Measurements from ENCODE around the gene TAOK1.
"Not testable (repeated sequence)": the region's sequence is repeated elsewhere in the genome, so short reads cannot be mapped to it uniquely, and the experiment has no call there.

TAOK1 gene

DNA sequence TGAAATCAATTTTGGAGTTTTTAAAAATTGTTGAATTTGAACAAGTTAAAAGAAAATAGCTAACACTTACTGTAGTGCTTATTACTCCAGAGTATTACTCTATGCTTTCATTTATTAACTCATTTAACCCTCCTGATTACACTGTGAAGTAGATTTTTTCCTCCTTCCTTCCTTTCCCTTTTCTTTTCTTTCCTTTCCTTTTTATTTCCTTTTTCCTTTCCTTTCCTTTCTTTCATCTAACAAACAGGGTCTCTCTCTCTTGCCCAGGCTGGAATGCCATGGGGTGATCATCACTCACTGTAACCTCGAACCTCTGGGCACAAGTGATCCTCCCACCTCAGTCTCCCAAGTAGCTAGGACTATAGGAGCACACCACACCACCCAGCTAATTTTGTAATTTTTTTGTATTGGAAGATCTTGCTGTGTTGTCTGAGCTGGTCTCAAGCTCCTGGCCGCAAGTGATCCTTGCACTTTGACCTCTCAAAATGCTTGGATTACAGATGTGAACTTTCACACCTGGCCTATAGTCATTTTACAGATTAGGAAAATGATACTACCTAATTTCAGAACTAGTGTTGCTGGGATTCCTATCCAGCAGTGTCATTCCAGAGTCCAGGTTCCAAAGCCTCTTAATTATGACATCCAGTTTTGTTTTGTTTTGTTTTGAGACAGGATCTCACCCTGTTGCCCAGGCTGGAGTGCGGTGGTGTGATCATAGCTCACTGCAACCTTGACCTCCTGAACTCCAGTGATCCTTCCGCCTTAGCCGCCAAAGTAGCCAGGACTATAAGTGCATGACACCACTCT, 59.9 kb downstream of the TAOK1 start:
- DNase-seq = no peak

DNA sequence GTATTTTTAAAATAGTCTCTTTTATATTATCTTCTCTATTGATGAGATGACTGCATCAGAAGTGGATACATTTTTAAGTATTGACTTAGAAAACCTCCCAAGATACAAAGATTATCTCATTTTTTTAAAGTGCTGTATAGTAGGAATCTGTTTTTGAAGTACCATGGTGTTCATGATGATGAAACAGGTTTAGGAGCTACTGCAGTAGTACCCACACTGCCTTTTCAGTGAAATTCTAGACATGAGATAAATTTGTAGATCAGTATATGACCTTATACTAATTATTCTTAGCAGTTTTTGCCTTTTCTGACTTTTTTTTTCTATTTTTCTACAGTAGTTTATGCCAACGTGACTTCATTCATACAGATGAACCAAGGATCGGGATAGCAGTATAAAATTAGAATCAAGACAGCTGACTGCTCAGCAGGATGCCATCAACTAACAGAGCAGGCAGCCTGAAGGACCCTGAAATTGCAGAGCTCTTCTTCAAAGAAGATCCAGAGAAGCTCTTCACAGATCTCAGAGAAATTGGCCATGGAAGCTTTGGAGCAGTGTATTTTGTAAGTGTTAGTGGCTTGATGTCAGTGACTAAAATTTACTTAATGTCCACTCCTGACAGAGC, 61.1 kb downstream of the TAOK1 start:
- DNase-seq = no peak

DNA sequence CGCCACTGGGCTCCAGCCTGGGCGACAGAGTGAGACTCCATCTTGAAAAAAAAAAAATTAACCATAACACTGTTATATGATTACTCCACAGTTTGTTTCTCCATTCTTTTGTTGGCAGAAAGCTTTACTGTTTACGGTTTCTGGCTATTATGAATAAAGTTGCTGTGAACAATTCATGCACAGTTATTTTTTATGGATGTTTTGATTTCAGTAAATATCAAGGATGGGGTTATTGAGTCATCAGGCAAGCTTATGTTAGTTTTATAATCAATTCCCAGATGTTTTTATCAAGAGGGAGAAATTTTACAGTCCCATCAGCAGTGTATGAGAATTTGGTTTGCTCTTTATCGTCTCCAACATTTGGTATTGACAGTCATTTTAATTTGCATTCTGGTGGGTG, 67.9 kb downstream of the TAOK1 start:
- no peak for DNase-seq

DNA sequence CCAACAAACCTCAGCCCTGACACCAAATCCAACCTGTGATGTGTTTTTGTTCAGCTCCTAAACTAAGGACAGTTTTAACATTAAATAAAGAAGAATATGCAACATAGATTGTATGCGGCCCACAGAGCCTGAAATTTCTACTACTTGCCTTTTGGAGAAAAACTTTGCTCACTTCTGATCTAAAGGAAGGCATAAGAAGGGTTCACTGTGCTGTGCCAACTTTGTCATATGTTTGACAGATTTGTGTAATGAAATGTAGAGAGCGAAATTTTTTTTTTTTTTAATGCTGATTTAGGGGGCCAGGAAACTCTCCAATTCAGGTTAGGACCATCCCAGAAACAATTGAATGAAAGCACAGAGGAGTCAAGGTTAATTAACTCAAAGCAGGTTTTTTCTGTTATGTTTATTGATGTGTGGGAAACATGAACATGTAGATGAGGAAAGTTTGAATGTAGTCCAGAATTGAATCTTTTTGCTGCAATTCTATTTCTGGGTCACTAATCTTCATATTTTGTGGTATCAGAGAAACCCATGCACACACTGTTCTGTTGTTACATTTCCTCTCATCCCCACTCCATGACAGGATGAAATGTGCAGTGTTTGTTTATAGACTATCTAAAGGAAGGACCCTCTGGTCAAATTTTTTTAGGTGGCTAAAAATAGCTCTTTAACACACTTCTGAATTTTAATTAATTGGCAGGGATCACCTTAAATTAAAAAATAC, 71.5 kb downstream of the TAOK1 start:
- DNase-seq = no peak

DNA sequence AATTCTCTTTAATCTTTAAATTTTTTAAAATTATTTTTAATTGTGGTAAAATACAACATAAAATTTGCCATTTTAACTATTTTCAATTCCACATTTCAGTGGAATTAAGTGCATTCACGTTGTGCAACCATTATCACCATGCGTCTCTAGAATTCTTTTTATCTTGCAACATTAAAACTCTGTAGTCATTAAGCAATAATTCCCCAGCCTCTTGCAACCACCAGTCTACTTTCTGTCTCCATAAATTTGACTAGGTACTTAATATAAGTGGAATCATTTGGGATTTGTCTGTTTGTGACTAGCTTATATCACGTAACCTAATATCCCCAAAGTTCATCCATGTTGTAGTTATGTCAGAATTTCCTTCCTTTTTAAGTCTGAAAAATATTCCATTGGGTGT, 79.1 kb downstream of the TAOK1 start:
- no peak for DNase-seq

DNA sequence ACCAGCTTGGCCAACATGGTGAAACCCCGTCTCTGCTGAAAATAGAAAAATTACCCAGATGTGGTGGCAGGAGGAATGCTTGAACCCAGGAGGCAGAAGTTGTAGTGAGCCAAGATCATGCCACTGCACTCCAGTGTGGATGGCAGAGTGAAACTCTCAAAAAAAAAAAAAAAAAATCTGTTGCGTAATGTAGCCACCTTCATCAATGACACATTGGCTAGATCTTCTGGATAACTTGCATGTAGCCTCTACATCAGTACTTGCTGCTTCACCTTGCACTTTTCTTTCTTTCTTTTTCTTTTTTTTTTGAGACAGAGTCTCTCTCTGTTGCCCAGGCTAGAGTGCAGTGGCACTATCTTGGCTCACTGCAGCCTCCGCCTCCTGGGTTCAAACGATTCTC, 83.3 kb downstream of the TAOK1 start:
- DNase-seq = not testable (repeated sequence)

DNA sequence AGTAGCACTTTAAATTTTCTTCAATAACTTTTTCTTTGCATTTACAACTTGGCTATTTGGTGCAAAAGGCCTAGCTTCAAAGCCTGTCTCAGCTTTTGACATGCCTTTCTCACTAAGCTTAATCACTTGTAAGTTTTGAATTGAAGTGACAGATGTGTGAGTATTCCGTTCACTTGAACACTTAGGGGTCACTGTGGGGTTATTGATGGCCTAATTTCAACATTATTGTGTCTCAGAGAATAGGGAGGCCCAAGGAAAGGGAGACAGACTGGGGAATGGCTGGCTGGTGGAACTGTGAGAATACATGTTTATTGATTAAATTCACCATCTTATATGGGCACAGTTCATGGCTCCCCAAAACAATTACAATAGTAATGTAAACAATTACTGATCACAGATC, 84.1 kb downstream of the TAOK1 start:
- DNase-seq = no peak

DNA sequence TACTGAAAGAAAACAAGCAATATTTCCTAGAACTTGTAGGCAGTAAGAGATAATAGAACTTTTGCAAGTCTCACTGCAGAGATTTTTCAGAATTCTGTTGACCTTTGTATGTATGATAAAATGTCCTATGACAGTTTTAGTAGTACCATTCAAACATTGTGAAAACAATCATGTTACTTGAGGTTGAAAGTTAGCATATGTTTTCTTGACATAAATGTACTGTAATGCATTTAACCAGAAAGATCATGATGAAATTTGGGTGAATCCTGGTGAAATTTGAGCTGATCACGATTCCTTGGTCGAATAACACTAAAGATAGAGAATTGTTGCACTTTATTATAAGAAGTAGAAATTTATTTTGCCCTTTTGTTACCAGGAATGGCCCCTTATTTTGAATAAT, 85.7 kb downstream of the TAOK1 start:
- no peak for DNase-seq

DNA sequence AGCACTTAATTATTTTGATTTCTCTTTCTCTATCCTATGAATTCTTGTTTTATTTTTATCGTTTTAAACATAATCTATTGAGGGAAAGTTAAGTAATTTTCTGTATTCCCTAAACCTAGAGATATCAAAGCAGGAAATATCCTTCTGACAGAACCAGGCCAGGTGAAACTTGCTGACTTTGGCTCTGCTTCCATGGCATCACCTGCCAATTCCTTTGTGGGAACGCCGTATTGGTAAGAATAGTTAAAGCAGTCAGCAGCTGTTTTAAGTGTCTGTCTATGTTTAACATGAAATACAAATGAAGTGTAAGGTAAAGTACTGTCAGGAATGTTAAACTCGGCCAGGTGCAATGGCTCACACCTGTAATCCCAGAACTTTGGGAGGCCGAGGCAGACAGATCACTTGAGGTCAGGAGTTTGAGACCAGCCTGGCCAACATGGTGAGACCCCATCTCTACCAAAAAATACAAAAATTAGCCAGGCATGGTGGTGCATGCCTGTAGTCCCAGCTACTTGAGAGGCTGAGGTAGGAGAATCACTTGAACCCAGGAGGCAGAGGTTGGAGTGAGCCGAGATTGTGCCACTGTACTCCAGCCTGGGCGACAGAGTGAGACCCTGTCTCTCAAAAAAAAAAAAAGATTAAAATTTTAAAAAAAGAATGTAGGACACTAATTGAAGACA, 90.2 kb downstream of the TAOK1 start:
- not testable (repeated sequence) for DNase-seq

DNA sequence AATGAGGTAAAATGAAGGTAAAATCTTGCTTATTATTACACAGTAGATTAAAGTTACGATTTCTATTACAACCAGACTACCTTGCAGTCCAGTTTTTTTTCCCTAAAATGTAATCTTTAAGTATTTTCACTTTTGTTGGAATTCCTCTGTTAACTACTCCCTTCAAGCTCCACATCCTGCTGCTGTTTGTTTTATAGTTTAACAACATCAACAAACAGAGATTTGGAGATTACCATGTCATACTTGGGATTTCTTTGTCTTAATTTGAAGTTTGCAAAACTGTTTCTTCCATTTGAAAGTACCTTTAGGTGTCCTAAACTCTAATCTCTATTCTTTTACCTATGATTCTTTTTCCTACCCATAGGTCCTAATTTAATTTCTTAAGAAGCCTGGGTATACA, 93.3 kb downstream of the TAOK1 start:
- no peak for DNase-seq

DNA sequence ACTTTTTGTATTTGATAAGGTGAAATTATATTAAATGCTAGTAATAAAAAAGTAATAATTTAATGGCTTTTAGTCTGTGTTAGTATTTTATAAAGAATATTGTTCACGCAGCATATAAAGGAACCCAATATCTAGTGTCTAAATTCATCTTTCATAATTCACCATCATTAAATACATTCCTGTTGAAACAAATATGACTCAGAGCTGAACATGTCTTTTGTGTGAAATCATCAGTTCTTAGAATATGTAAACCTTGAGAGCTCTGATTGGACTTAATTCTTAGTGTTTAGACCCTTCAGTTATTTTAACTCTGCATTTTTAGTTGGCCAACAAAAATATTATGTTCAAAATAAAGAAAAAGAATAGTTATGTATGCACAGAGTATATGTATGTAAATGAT, 104.8 kb downstream of the TAOK1 start:
- DNase-seq = no peak

DNA sequence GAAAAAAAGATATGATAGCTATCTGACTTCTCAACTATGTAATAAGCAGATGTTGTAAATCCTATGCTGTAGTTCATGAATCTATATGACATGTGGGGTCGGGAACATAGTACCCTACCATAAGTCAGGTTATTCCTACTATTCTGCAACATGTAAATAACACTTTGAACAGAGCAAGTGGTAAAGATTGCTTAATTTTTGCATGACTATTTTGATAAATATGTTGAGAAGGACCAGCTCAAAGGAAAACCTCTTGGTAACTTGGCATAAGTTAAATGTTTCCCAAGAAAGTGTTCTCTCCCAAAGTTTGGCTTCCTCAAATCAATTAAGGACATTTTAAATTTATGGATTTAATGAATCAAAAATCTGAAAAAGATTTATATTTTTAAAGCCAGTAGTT, 114.5 kb downstream of the TAOK1 start:
- DNase-seq = no peak

DNA sequence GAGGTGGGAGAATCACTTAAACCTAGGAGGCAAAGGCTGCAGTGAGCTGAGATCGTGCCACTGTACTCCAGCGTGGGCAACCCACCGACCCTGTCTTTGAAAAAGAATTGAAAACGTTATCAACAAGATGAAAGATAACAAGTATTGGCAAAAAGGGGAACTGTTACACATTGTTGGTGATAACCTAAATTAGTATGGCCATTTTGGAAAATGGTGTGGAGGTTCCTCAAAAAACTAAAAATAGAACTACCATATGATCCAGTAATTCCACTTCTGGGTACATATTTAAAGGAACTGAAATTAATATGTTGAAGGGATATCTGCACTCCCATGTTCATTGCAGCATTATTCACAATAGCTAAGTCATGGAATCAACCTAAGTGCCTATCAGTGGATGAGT, 115.7 kb downstream of the TAOK1 start:
- DNase-seq = no peak

DNA sequence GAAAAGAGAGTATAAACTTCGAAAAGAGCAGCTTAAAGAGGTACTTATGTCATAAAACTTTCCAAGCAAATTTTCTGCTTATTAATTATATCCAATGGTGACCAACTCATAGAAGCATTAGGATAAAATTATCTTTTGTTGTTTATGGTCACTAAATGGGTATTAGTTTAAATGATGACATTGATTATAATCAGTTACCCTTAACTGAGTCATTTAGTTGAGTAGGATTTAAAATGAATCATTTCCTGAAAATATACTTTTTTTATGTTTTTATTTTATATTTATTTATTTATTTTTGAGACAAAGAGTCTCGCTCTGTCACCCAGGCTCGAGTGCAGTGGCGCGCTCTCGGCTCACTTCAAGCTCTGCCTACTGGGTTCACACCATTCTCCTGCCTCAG, 120.8 kb downstream of the TAOK1 start:
- no peak for DNase-seq

DNA sequence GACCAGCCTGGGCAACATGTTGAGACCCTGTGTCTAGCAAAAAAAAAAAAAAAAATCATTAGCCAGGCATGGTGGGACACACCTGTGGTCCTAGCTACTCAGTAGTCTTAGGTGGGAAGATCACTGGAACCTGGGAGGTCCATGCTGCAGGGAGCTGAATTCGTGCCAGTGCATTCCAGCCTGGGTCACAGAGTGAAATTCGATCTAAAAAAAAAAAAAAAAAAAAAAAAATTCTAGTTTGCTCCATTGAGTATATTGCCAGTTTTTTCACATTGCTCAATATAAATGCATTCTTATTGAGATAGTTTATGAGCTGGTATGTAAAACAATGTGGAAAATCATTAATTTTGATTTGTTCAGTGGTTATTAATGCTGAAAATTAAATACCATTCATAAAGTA, 124.6 kb downstream of the TAOK1 start:
- DNase-seq = no peak

DNA sequence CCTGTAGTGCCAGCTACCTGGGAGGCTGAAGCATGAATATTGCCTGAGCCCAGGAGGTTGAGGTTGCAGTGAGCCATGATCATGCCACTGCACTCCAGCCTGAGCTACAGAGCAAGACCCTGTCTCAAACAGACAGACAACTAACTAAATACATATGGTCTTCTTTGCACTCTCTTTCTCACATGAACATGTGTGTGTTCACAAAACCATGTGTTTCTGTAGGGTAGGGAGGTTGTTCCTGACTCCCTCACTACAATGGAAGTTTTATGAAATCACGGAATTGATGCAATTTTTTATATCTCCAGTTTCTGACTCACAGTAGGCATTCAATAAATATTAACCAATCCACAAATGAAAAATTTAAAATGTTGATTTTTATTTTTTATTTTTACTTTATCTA, 128.2 kb downstream of the TAOK1 start:
- DNase-seq = no peak

DNA sequence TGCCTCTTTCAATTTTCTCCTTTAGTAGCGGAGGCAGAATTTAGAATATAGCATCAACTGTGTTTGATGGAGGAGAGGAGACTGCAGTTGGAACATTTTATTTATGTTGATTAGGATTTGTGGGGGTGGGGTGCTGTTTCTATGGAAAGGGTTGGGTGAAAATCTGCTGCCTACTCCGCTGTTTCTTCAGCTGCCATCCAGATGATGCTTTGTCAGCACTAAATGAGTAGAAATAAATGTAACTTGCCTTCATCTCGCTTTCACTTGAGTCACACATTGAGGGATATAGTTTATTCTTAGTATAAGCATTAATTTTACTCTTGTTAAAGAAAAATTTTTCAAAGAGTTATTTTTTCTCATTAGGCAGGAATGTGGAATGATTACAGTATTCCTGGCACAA, 134.5 kb downstream of the TAOK1 start:
- no peak for DNase-seq

DNA sequence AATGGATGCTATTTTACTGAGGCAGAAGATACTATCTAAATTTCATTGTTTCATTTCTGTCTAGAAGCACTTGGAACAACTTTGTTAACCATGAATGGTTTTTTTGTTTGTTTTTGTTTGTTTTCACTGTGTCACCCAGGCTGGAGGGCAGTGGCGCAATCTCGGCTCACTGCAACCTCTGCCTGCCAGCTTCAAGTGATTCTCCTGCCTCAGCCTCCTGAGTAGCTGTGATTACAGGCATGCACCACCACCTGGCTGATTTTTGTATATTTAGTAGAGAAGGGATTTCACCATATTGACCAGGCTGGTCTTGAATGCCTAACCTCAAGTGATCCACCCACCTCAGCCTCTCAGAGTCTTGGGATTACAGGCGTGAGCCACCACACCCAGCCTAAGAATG, 136.2 kb downstream of the TAOK1 start:
- no peak for DNase-seq

DNA sequence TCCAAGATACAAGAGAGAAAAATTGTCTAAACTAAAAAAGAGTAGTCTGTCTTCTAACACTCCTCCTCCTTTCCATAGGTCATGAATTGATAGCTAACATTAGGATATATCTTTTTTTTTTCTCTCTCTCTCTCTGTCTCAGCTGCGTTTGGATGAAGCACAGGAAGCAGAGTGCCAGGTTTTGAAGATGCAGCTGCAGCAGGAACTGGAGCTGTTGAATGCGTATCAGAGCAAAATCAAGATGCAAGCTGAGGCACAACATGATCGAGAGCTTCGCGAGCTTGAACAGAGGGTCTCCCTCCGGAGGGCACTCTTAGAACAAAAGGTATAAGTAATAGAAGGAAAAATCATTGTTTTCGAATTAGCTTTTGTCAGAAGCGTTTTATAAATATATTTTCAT, 143.8 kb downstream of the TAOK1 start:
- DNase-seq = no peak

DNA sequence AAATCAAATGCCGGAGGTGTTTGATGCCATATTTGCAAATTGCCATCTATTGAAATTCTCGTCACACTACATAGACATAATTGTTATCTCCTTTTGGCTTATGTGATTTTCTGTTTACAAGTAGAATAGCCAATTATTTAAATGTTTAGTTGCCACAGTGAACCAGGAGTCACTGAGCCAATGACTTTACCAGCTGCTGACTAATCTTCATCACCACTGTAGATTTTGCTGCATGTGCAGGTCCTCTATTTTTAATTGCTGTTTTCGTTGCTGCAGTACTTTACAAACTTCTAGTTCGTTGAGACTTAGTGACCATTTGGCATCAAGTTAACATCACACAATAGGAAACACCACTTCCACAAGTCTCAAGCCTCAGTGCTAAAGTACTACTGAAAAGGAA, 153.9 kb downstream of the TAOK1 start:
- DNase-seq = no peak

DNA sequence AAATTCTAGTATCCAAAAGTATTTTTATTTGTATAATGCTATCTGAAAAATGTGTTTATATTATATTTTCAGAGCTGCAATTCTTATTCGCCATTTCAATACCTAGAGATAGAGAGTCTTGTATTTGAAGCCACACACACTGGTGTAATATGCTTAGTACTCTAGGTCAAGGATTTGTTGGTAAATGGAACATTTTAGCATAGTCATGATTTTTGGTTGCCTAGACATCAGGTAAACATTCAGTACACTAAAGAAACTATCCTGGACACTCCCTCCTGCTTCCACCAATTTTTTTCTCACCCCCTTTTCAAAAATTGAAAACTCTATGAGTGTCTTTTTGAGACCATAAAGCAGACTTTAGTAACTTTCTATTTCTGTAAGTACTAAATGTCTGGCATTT, 155.9 kb downstream of the TAOK1 start:
- no peak for DNase-seq

DNA sequence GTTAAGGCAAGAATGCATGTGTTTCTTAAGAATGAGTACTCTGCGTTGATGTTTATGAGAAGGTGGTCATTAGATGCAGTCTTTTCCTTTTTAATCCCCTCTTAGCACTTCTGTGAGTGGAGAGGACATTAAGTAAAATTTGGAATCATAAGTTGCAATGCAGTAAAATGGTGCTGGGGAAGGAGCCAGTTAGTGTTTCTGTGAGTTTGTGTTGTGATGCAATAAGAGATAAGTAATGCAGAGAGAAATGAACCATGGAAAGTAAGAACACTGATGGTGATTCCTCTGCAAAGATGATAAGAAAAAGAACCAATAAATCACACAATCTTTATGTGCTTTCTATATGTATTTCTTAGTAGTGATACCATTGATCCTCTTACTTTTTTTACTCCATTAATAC, 156.7 kb downstream of the TAOK1 start:
- DNase-seq = no peak

DNA sequence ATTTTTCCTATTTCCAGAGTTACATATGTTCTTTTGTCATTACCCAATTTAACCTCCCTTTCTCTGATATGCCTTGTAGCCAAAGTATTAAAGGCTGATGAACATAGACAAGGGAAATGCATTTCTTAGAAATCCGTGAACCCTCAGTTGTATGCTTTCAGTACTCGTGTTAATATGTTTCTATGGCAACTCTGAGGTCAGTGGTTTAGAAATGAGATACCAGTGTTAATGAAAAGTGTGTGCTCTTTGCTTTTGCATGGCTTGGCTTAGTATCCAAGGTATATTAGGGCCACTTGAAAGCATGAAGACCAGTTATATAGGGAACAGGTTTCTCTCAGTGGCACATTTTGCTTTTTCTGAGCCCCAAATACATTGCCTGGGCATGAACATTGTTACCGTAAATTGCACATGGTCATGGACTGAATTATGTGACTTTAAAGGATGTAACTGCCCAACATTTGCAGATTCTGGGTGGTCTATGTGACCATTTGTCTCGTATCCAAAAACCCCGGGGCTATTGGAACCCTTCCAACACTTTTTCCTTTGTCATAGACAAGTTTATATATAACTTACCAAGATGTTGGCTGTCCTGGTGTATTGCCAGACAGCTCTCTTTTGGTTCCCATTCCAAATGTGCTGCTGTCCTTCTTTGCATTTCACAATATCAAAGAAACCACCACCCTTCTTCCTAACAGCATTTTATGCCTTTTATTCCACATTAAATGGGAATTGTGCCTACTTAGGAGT, 159.2 kb downstream of the TAOK1 start:
- no peak for DNase-seq
